HEK293T (cell line): ENCODE data around the gene COL17A1.

Source experiments
- CTCF ChIA-PET: fragments of 350-600 bp; formaldehyde crosslinking; extraction: SDS; loops from one replicate; lab custom pipeline; 2021; ENCODE audit warnings: antibody characterized with exemption, inconsistent platforms; lab: Yijun Ruan, JAX
- POLR2A ChIA-PET: fragments of 350-600 bp; formaldehyde crosslinking; extraction: SDS; loops from one replicate; lab custom pipeline; 2020; ENCODE audit warnings: antibody characterized with exemption, inconsistent platforms; lab: Yijun Ruan, JAX
- DNase-seq: peaks from one replicate; pipeline ENCODE4 v3.0.0; 2012; ENCODE audit warnings: mixed read lengths; ENCODE audit errors: extremely low spot score
- ARNT ChIP-seq: fragments of 450-650 bp; IDR thresholded peaks from 2 replicates; pipeline ENCODE4 v1.6.1; 2017; ENCODE audit warnings: mild to moderate bottlenecking
- BHLHE40 ChIP-seq: fragments of 450-650 bp; IDR thresholded peaks from 2 replicates; pipeline ENCODE4 v1.6.1; 2016; ENCODE audit warnings: mild to moderate bottlenecking, moderate library complexity, borderline replicate concordance
- CTBP1 ChIP-seq: fragments of 450-650 bp; IDR thresholded peaks from 2 replicates; pipeline ENCODE4 v1.6.1; 2016; ENCODE audit warnings: borderline replicate concordance
- ELF4 ChIP-seq: fragments of 450-650 bp; IDR thresholded peaks from 2 replicates; pipeline ENCODE4 v1.6.1; 2017; ENCODE audit warnings: antibody characterized with exemption
- FOXA1 ChIP-seq: fragments of 450-650 bp; IDR thresholded peaks from 2 replicates; pipeline ENCODE4 v1.6.1; 2016; ENCODE audit warnings: mild to moderate bottlenecking
- FOXK2 ChIP-seq: fragments of 450-650 bp; IDR thresholded peaks from 2 replicates; pipeline ENCODE4 v1.6.1; 2016; ENCODE audit warnings: mild to moderate bottlenecking
- FOXM1 ChIP-seq: fragments of 450-650 bp; IDR thresholded peaks from 2 replicates; pipeline ENCODE4 v1.6.1; 2017; ENCODE audit warnings: mild to moderate bottlenecking, borderline replicate concordance
- HDGF ChIP-seq: fragments of 450-650 bp; IDR thresholded peaks from 2 replicates; pipeline ENCODE4 v1.6.1; 2017; ENCODE audit warnings: antibody characterized with exemption, borderline replicate concordance
- L3MBTL2 ChIP-seq: fragments of 450-650 bp; conservative IDR thresholded peaks from 2 replicates; pipeline ENCODE4 v1.6.1; 2016; ENCODE audit warnings: mild to moderate bottlenecking
- LEF1 ChIP-seq: fragments of 450-650 bp; IDR thresholded peaks from 2 replicates; pipeline ENCODE4 v1.6.1; 2017; ENCODE audit warnings: mild to moderate bottlenecking, borderline replicate concordance
- NFRKB ChIP-seq: fragments of 450-650 bp; IDR thresholded peaks from 2 replicates; pipeline ENCODE4 v1.6.1; 2016; ENCODE audit warnings: mild to moderate bottlenecking, moderate library complexity
- SP1 ChIP-seq: fragments of 450-650 bp; IDR thresholded peaks from 2 replicates; pipeline ENCODE4 v1.6.1; 2017
- SUZ12 ChIP-seq: fragments of 450-650 bp; IDR thresholded peaks from 2 replicates; pipeline ENCODE4 v1.6.1; 2016; ENCODE audit warnings: mild to moderate bottlenecking
- TARDBP ChIP-seq: fragments of 450-650 bp; IDR thresholded peaks from 2 replicates; pipeline ENCODE4 v1.6.1; 2016
- ZNF384 ChIP-seq: fragments of 450-650 bp; IDR thresholded peaks from 2 replicates; pipeline ENCODE4 v1.6.1; 2016
- TF ChIP-seq, protein P1 (sequence below): fragments of 450-650 bp; IDR thresholded peaks from 2 replicates; pipeline ENCODE4 v1.6.1; 2016

The COL17A1 gene

DNA sequence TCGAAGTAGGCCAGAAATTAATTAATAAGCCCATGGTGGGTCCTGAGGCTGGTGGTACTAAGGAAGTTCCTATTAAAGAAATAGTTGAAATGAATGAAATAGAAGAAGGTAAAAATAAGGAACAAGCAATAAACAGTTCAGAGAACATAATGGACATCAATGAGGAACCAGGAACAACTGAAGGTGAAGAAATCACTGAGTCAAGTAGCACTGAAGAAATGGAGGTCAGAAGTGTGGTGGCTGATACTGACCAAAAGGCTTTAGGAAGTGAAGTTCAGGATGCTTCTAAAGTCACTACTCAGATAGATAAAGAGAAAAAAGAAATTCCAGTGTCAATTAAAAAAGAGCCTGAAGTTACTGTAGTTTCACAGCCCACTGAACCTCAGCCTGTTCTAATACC is 82.8 kb downstream of the COL17A1 start:
- POLR2A ChIA-PET, result no interaction called here
- no peak for DNase-seq
- no peak for TF ChIP-seq ELF4
- TF ChIP-seq FOXA1, result no peak
- TF ChIP-seq L3MBTL2, result no peak
- TF ChIP-seq TARDBP, result no peak
- TF ChIP-seq SUZ12, result no peak
- TF ChIP-seq HDGF, result no peak
- TF ChIP-seq ZNF384, result no peak
- TF ChIP-seq SP1, result no peak
- no peak for TF ChIP-seq ARNT
- TF ChIP-seq CTBP1, result no peak
- TF ChIP-seq BHLHE40, result no peak
- TF ChIP-seq LEF1, result no peak
- TF ChIP-seq, protein P1, sequence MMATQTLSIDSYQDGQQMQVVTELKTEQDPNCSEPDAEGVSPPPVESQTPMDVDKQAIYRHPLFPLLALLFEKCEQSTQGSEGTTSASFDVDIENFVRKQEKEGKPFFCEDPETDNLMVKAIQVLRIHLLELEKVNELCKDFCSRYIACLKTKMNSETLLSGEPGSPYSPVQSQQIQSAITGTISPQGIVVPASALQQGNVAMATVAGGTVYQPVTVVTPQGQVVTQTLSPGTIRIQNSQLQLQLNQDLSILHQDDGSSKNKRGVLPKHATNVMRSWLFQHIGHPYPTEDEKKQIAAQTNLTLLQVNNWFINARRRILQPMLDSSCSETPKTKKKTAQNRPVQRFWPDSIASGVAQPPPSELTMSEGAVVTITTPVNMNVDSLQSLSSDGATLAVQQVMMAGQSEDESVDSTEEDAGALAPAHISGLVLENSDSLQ, result no peak
- TF ChIP-seq FOXM1, result no peak
- no peak for TF ChIP-seq FOXK2
- CTCF ChIA-PET, result no interaction called here

- POLR2A ChIA-PET, result no interaction called here
- DNase-seq, result no peak
- TF ChIP-seq ARNT (no peak), NFRKB (no peak), FOXM1 (no peak), SP1 (no peak), L3MBTL2 (no peak), ZNF384 (no peak), SUZ12 (no peak), ELF4 (no peak), FOXA1 (no peak), LEF1 (no peak), BHLHE40 (no peak), CTBP1 (no peak), TARDBP (no peak), FOXK2 (no peak), HDGF (no peak)
- TF ChIP-seq, protein P1, result no peak
- CTCF ChIA-PET, result no interaction called here
These were observed 86.9 kb downstream of the COL17A1 start for GRCh38 chr10:103998805-103999204.

GRCh38 chr10:103995134-103995533 is 90.5 kb downstream of the COL17A1 start:
- TF ChIP-seq HDGF (no peak), FOXK2 (no peak), BHLHE40 (no peak), NFRKB (no peak), CTBP1 (no peak), ARNT (no peak), ELF4 (no peak), SUZ12 (no peak), SP1 (no peak), TARDBP (no peak), ZNF384 (no peak), FOXA1 (no peak), LEF1 (no peak), FOXM1 (no peak), L3MBTL2 (no peak)
- TF ChIP-seq, protein P1, result no peak
- ChIA-PET CTCF (interaction anchor here (0.6 kb wide), 1 partner anchor 31 kb away, joined by 4 read pairs; no protein-coding TSS in a partner anchor), POLR2A (no interaction called here)
- DNase-seq, result no peak

GRCh38 chr10:103991393-103992128 is 94.1 kb downstream of the COL17A1 start:
- POLR2A ChIA-PET, result no interaction called here
- CTCF ChIA-PET, result interaction anchor here (0.6 kb wide), 1 partner anchor 130 kb away, joined by 3 read pairs; the partner anchor contains the start of gene SFR1

DNA sequence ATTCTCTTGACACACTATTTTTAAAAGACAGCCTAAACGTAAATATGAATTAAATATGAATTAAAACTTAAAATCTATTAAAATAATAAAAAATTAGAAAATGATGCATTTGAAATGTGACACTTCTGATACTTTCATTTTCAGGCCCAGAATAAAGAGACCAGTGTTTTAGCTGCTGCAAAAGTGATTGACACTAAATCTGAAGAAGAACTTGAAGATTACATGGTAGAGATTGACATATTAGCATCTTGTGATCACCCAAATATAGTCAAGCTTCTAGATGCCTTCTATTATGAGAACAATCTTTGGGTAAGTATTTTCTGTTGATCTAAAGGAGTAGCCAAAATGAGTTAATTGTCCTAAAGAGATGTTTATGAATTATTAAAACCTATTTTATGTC is 95.1 kb downstream of the COL17A1 start:
- ChIA-PET POLR2A (no interaction called here), CTCF (no interaction called here)
- TF ChIP-seq CTBP1 (no peak), NFRKB (no peak), SUZ12 (no peak), L3MBTL2 (no peak), BHLHE40 (no peak), TARDBP (no peak), FOXM1 (no peak), FOXA1 (no peak), SP1 (no peak), ARNT (no peak), ELF4 (no peak), FOXK2 (no peak), HDGF (no peak), LEF1 (no peak), ZNF384 (no peak)
- TF ChIP-seq, protein P1, result no peak
- no peak for DNase-seq

More at GRCh38 chr10:103991393-103992128, 94.1 kb downstream of the COL17A1 start:
- TF ChIP-seq TARDBP (no peak), FOXA1 (no peak), ARNT (no peak), ZNF384 (no peak), L3MBTL2 (no peak), SP1 (no peak), FOXK2 (no peak), SUZ12 (no peak), HDGF (no peak)
- no peak for DNase-seq
